ENCODE measurements around the gene HOATZ. TPM values are rescaled to one million over a fixed set of nuclear protein-coding genes. Genes with fewer than 3 reads are reported as not detected.

Gene HOATZ
- total RNA-seq, 1 donor from 2014 or later, result not detected

DNA sequence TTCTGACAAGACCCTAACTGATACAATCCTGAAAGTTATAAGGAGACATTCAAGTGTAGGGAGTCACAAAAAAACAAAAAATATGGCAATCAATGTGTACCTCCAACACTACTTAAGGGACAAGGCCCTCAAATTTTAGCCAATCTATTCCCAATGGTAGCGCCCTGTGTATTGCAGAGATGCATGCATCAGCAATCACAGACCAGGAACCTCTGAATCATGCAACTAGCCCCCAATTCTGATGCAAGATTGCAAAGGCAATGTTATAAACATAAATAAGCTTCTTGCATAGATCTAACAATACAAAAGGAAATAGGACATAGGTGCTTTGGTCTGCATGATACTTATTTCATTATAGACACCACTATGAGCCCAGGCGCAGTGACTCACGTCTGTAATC, 58.0 kb downstream of the HOATZ start:
- Histone ChIP-seq H3K27ac (no peak overlapping the region), H3K4me3 (no peak overlapping the region), H3K9me3 (no peaks in the 10 kb centered on the region), H3K4me1 (peaks cover 0 to 7% of the 10 kb centered on the region in 2 donors), H3K36me3 (no peaks in the 10 kb centered on the region), H3K27me3 (no peaks in the 10 kb centered on the region)
- TF ChIP-seq, protein P1, sequence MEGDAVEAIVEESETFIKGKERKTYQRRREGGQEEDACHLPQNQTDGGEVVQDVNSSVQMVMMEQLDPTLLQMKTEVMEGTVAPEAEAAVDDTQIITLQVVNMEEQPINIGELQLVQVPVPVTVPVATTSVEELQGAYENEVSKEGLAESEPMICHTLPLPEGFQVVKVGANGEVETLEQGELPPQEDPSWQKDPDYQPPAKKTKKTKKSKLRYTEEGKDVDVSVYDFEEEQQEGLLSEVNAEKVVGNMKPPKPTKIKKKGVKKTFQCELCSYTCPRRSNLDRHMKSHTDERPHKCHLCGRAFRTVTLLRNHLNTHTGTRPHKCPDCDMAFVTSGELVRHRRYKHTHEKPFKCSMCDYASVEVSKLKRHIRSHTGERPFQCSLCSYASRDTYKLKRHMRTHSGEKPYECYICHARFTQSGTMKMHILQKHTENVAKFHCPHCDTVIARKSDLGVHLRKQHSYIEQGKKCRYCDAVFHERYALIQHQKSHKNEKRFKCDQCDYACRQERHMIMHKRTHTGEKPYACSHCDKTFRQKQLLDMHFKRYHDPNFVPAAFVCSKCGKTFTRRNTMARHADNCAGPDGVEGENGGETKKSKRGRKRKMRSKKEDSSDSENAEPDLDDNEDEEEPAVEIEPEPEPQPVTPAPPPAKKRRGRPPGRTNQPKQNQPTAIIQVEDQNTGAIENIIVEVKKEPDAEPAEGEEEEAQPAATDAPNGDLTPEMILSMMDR (IDR thresholded peaks at IDR 0.05), result no peak
- no peak for DNase-seq (ENCODE audit: low spot score in 2 of 2)
- intact Hi-C loops (cut with DNase I), result no loop called here

DNA sequence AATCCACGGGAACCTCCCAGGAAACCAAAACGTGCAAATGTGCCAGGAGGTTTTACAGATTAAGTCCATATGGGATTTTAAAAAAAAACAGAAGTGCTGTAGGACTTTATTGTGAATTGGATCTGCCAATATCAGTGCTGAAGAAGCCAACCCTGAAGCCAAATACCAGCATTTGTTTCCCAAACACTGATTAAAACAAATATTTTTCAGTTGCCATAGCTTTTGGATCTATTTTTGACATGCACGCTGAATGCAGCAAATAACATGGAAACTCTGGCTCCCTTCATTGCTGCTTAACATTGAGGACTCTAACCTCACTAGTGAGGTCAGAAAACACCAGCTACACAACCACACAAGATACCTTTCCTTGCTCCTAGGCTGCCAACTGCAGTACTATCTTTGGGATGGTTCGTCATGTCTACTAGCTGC, 59.3 kb downstream of the HOATZ start:
- Histone ChIP-seq H3K4me3 (peak overlapping the region in 1 of 2 donors; percentile 49), H3K27ac (peak overlapping the region; percentile 2 to 40), H3K36me3 (no peaks in the 10 kb centered on the region), H3K9me3 (no peaks in the 10 kb centered on the region), H3K27me3 (no peaks in the 10 kb centered on the region), H3K4me1 (peaks cover 0 to 7% of the 10 kb centered on the region in 2 donors)
- intact Hi-C loops (cut with DNase I), result no loop called here
- no peak for DNase-seq (ENCODE audit: low spot score in 2 of 2)
- TF ChIP-seq, protein P1 (IDR thresholded peaks at IDR 0.05), result no peak

DNA sequence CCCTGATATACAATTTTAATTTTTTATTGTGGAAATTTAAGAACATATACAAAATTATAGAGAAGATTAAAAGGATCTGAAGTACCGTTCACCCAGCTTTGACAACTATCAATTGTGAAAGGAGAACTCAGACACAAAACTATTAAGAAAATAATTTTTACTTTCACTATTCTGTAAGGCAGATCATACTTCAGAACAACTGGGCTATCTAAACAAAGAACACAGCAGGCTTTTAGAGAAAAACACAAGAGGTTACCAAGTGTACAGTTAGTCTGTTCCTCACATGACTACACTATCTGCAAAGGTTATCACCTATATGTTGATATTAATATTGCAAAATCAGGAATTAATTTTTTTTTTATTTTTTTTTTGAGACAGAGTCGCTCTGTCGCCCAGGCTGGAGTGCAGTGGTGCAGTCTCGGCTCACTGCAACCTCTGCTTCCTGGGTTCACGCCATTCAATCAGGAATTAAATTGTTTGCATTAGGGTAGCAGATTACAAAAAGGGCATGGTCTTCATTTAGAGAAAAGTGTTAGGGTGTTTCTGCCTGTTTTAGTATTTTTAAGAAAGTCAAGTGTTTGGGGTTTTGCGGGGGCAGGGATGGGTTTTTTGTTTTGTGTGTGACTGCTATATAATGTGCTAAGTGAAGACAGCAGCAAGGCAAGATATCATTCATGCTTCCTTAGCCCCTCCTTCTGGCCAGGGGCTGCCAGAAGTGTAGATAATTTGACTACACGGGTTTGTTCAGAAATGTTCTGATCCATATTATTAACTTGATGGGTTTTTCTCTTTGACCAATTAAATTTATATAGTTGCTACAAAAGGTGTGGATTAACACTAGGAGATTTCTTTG, 60.0 kb downstream of the HOATZ start:
- intact Hi-C loops (cut with DNase I), result no loop called here
- peak overlapping the region; percentile 13 to 49 for H3K4me3 ChIP-seq
- H3K4me1 ChIP-seq, result peaks cover 0 to 7% of the 10 kb centered on the region in 2 donors
- no peak for DNase-seq (ENCODE audit: low spot score in 2 of 2)
- TF ChIP-seq, protein P1 (IDR thresholded peaks at IDR 0.05), result no peak
- H3K36me3 ChIP-seq, result no peaks in the 10 kb centered on the region
- H3K27me3 ChIP-seq, result no peaks in the 10 kb centered on the region
- peak overlapping the region; percentile 2 to 40 for H3K27ac ChIP-seq
- no peaks in the 10 kb centered on the region for H3K9me3 ChIP-seq

DNA sequence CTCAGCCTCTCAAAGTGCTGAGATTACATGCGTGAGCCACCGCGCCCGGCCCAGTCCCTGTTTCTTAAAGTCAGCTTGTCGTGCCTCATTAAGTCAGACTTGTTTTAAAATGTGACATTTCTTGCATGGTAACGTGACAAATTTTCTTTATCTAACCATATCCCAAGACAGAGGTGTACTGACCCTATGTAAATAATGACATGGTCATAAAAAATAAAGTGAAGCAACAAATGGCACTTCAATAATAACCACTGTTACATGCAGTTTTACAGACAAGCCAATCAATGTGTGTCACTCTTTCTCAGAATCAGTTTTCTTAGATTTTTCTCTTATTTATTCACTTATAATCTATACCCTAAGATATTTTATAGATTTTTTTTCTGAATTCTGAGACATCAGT, 61.2 kb downstream of the HOATZ start:
- Histone ChIP-seq H3K27me3 (no peaks in the 10 kb centered on the region), H3K4me3 (no peak overlapping the region), H3K4me1 (peaks cover 0 to 7% of the 10 kb centered on the region in 2 donors), H3K36me3 (no peaks in the 10 kb centered on the region), H3K27ac (no peak overlapping the region), H3K9me3 (no peaks in the 10 kb centered on the region)
- intact Hi-C loops (cut with DNase I), result no loop called here
- no peak for DNase-seq (ENCODE audit: low spot score in 2 of 2)
- TF ChIP-seq, protein P1 (IDR thresholded peaks at IDR 0.05), result no peak

DNA sequence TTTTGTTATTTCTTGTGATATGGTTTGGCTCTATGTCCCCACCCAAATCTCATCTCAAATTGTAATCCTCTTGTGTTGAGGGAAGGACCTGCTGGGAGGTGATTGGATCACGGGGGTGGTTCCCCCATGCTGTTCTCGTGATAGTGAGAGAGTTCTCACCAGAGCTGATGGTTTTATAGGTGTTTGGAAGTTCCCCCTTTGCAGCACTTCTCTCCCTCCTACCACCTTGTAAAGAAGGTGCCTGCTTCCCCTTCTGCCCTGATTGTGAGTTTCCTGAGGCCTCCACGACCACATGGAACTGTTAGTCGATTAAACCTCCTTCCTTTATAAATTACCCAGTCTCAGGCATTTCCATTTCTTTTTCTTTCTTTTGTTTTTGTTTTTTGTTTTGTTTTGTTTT, 63.2 kb downstream of the HOATZ start:
- H3K36me3 ChIP-seq, result no peaks in the 10 kb centered on the region
- TF ChIP-seq, protein P1 (IDR thresholded peaks at IDR 0.05), result no peak
- intact Hi-C loops (cut with DNase I), result no loop called here
- H3K4me3 ChIP-seq, result no peak overlapping the region
- peaks cover 0 to 7% of the 10 kb centered on the region in 2 donors for H3K4me1 ChIP-seq
- H3K27ac ChIP-seq, result no peak overlapping the region
- no peak for DNase-seq (ENCODE audit: low spot score in 2 of 2)
- no peaks in the 10 kb centered on the region for H3K27me3 ChIP-seq
- no peaks in the 10 kb centered on the region for H3K9me3 ChIP-seq
